GM23338 (cell line): ENCODE measurements around the gene CCDC9B. TPM values are rescaled to one million over a fixed set of nuclear protein-coding genes. Genes with fewer than 3 reads are reported as not detected.

Experiments
- ATAC-seq: fragments of 200-7000 bp; cut with Tn5 transposase; 3 replicates; pipeline ENCODE4 v1.9.1; 2020
- DNase-seq: peaks from one replicate; pipeline ENCODE4 v3.0.0-alpha.2; 2015; ENCODE audit warnings: low spot score
- H2AFZ ChIP-seq: fragments of 200-600 bp; sonication (generic); 2 replicates; pipeline ENCODE4 v1.8.0; 2016; ENCODE audit warnings: antibody characterized with exemption, mild to moderate bottlenecking, moderate library complexity
- H3F3A ChIP-seq: fragments of 200-600 bp; sonication (generic); replicated peaks from 2 replicates; pipeline ENCODE4 v1.8.0; 2017; ENCODE audit warnings: antibody characterized with exemption, mixed run types, low read depth
- H3K27ac ChIP-seq: fragments of 200-600 bp; sonication (generic); 2 replicates; pipeline ENCODE4 v1.6.1; 2016; ENCODE audit warnings: low read depth
- H3K27me3 ChIP-seq: fragments of 200-600 bp; sonication (generic); 2 replicates; pipeline ENCODE4 v1.8.0; 2016; ENCODE audit warnings: mild to moderate bottlenecking, mixed run types, moderate library complexity; ENCODE audit not compliant: insufficient read depth
- H3K36me3 ChIP-seq: fragments of 200-600 bp; sonication (generic); 2 replicates; pipeline ENCODE4 v1.8.0; 2016; ENCODE audit warnings: mild to moderate bottlenecking; ENCODE audit not compliant: insufficient read depth
- H3K4me1 ChIP-seq: fragments of 200-600 bp; sonication (generic); 2 replicates; pipeline ENCODE4 v1.8.0; 2016; ENCODE audit warnings: mild to moderate bottlenecking, moderate library complexity; ENCODE audit not compliant: insufficient read depth
- H3K4me2 ChIP-seq: fragments of 200-600 bp; sonication (generic); 2 replicates; pipeline ENCODE4 v1.7.1; 2017; ENCODE audit warnings: mixed run types
- H3K4me3 ChIP-seq: fragments of 200-600 bp; sonication (generic); 2 replicates; pipeline ENCODE4 v1.6.1; 2016; ENCODE audit warnings: mixed run types
- H3K79me2 ChIP-seq: fragments of 200-600 bp; sonication (generic); replicated peaks from 2 replicates; pipeline ENCODE4 v1.8.0; 2017; ENCODE audit warnings: mild to moderate bottlenecking; ENCODE audit not compliant: insufficient read depth
- H3K9me2 ChIP-seq: fragments of 200-600 bp; sonication (generic); 2 replicates; pipeline ENCODE4 v1.8.0; 2017; ENCODE audit not compliant: insufficient read depth
- H4K20me1 ChIP-seq: fragments of 200-600 bp; sonication (generic); replicated peaks from 2 replicates; pipeline ENCODE4 v1.8.0; 2017; ENCODE audit warnings: mild to moderate bottlenecking; ENCODE audit not compliant: insufficient read depth
- H3K27ac Mint-ChIP-seq: 2 replicates; pipeline ENCODE4 v1.8.0; 2020; ENCODE audit warnings: inconsistent platforms, mild to moderate bottlenecking, moderate library complexity, mixed read lengths
- H3K27me3 Mint-ChIP-seq: 3 replicates; pipeline ENCODE4 v1.8.0; 2022; ENCODE audit warnings: low read depth, mild to moderate bottlenecking, moderate library complexity, mixed read lengths, inconsistent platforms; ENCODE audit not compliant: insufficient read depth, poor library complexity
- H3K36me3 Mint-ChIP-seq: 3 replicates; pipeline ENCODE4 v1.8.0; 2021; ENCODE audit warnings: low read depth, mild to moderate bottlenecking, inconsistent platforms, moderate library complexity, mixed read lengths
- H3K4me1 Mint-ChIP-seq: 3 replicates; pipeline ENCODE4 v1.8.0; 2020; ENCODE audit warnings: mild to moderate bottlenecking, inconsistent platforms, mixed read lengths
- H3K4me3 Mint-ChIP-seq: 3 replicates; pipeline ENCODE4 v1.8.0; 2021; ENCODE audit warnings: moderate library complexity, mild to moderate bottlenecking, inconsistent platforms, mixed read lengths
- H3K9me3 Mint-ChIP-seq: 3 replicates; pipeline ENCODE4 v1.8.0; 2020; ENCODE audit warnings: moderate library complexity, mild to moderate bottlenecking, inconsistent platforms, mixed read lengths
- CREB1 ChIP-seq: fragments of 250-450 bp; sonication (Bioruptor Pico); IDR thresholded peaks from 2 replicates; pipeline ENCODE4 v1.5.0; 2020; ENCODE audit warnings: low read depth, mild to moderate bottlenecking, moderate library complexity
- CTCF ChIP-seq, 2 experiments: fragments of 200-600 bp in 1 of 2; sonication (generic) in 1 of 2; conservative IDR thresholded peaks; 2 replicates each; pipeline versions ENCODE4 v1.5.1 to v1.6.1; 2016 to 2017; ENCODE audit warnings: antibody characterized with exemption in 2 of 2, low read depth in 2 of 2, mild to moderate bottlenecking in 2 of 2, moderate library complexity in 1 of 2
- ETS1 ChIP-seq: IDR thresholded peaks from 2 replicates; pipeline ENCODE4 v1.6.1; 2016; ENCODE audit warnings: antibody characterized with exemption
- EZH2 ChIP-seq: fragments of 200-600 bp; sonication (generic); IDR thresholded peaks from one replicate; pipeline ENCODE4 v1.8.0; 2017; ENCODE audit warnings: antibody characterized with exemption, mild to moderate bottlenecking, low read depth; ENCODE audit not compliant: unreplicated experiment
- EZH2phosphoT487 ChIP-seq: fragments of 200-600 bp; sonication (generic); IDR thresholded peaks from one replicate; pipeline ENCODE4 v1.8.1; 2018; ENCODE audit warnings: antibody characterized with exemption; ENCODE audit not compliant: unreplicated experiment
- JUNB ChIP-seq: IDR thresholded peaks from one replicate; pipeline ENCODE4 v1.6.1; 2016; ENCODE audit warnings: antibody characterized with exemption; ENCODE audit not compliant: unreplicated experiment
- NANOG ChIP-seq: IDR thresholded peaks from 2 replicates; pipeline ENCODE4 v1.6.1; 2016; ENCODE audit warnings: antibody characterized with exemption, borderline replicate concordance
- POLR2AphosphoS5 ChIP-seq: IDR thresholded peaks from 2 replicates; pipeline ENCODE4 v1.6.1; 2016; ENCODE audit warnings: antibody characterized with exemption, low read depth
- REST ChIP-seq: IDR thresholded peaks from one replicate; pipeline ENCODE4 v1.6.1; 2018; ENCODE audit warnings: antibody characterized with exemption; ENCODE audit not compliant: unreplicated experiment
- STAT1 ChIP-seq: IDR thresholded peaks from one replicate; pipeline ENCODE4 v1.6.1; 2016; ENCODE audit warnings: antibody characterized with exemption; ENCODE audit not compliant: unreplicated experiment
- ZNF114 ChIP-seq: fragments of 250-450 bp; sonication (Bioruptor Pico); IDR thresholded peaks from 2 replicates; pipeline ENCODE4 v1.5.0; 2020; ENCODE audit warnings: mild to moderate bottlenecking, moderate library complexity
- ZNF331 ChIP-seq: fragments of 250-450 bp; sonication (Bioruptor Pico); IDR thresholded peaks from 2 replicates; pipeline ENCODE4 v1.5.0; 2020; ENCODE audit warnings: low read depth, mild to moderate bottlenecking, moderate library complexity
- ZNF462 ChIP-seq: fragments of 250-450 bp; sonication (Bioruptor Pico); IDR thresholded peaks from 2 replicates; pipeline ENCODE4 v1.5.0; 2020; ENCODE audit warnings: mild to moderate bottlenecking, moderate library complexity
- polyA plus RNA-seq: library from polyadenylated mRNA; unstranded; fragments of >200 nt; fragmentation: Nextera tagmentation; extraction: Ambion mirVana; gene quantifications from 2 replicates; pipeline ENCODE4 v1.2.1, GENCODE V29; 2016
- total RNA-seq: library from RNA; depleted of rRNA; stranded (reverse); fragments of >200 nt; shearing (Covaris generic); gene quantifications from 2 replicates; pipeline ENCODE4 v1.2.3, GENCODE V29; 2014

The CCDC9B gene
- total and polyA plus RNA-seq, 2 experiments from 2014 or later: 0.18 to 0.97 TPM

- Histone ChIP-seq H3K4me3 (peak overlapping the region; percentile 92), H3K27me3 (peaks cover 26% of the 10 kb centered on the region), H3K36me3 (no peaks in the 10 kb centered on the region), H3K9me2 (no peaks in the 10 kb centered on the region), H4K20me1 (no peaks in the 10 kb centered on the region), H3K4me1 (peaks cover 25% of the 10 kb centered on the region), H3K79me2 (no peaks in the 10 kb centered on the region), H3K4me2 (peak overlapping the region; percentile 96), H2AFZ (peak overlapping the region; percentile 98), H3K27ac (no peak overlapping the region), H3F3A (peaks cover 22% of the 10 kb centered on the region)
- Mint-ChIP-seq H3K4me1 (peaks cover 34% of the 10 kb centered on the region), H3K9me3 (peaks cover 3% of the 10 kb centered on the region; the same call in 2 of the 3 replicates), H3K27me3 (peaks cover 16% of the 10 kb centered on the region), H3K36me3 (no peaks in the 10 kb centered on the region; the same call in 2 of the 3 replicates), H3K27ac (no peak overlapping the region), H3K4me3 (peak overlapping the region; percentile 76)
- DNase-seq (no peak), ATAC-seq (no peak)
- no peak for TF ChIP-seq NANOG
- no peak for TF ChIP-seq CTCF (conservative IDR thresholded peaks at IDR 0.05; ENCODE audit: low read depth in 2 of 2)
- no peak for TF ChIP-seq STAT1
- no peak for TF ChIP-seq ZNF462 (CRISPR knock-in tag)
- no peak for TF ChIP-seq REST
- TF ChIP-seq CREB1: no peak
- no peak for TF ChIP-seq EZH2
- no peak for TF ChIP-seq JUNB
- TF ChIP-seq ETS1: no peak
- TF ChIP-seq POLR2AphosphoS5: no peak
- no peak for TF ChIP-seq ZNF331 (CRISPR knock-in tag)
- no peak for TF ChIP-seq ZNF114 (CRISPR knock-in tag)
- TF ChIP-seq EZH2phosphoT487: no peak
Observed at GRCh38 chr15:40357246-40357645, 16.5 kb upstream of the CCDC9B start.
